Measurements from ENCODE around the gene LONP2.
"Not testable (repeated sequence)": the region's sequence is repeated elsewhere in the genome, so short reads cannot be mapped to it uniquely, and the experiment has no call there.

LONP2 gene

GRCh38 chr16:48385253-48386150, 141.4 kb downstream of the LONP2 start, which contains the start of gene SIAH1:
Gene SIAH1 (minus strand): TSS chr16:48385413. CDS start chr16:48362428, 22,985 bp downstream.
- DNase-seq (peak; percentile 90), ATAC-seq (peak; percentile 83)
- Mint-ChIP-seq H3K36me3 (ENCODE audit: low read depth) (peaks cover 9% of the 10 kb centered on the region), H3K27me3 (no peaks in the 10 kb centered on the region), H3K4me1 (peaks cover 26% of the 10 kb centered on the region), H3K9me3 (no peaks in the 10 kb centered on the region), H3K4me3 (peak within 1 kb of the TSS; percentile 98), H3K27ac (peak within 1 kb of the TSS; percentile 95)

- Mint-ChIP-seq H3K36me3 (ENCODE audit: low read depth) (peaks cover 5% of the 10 kb centered on the region), H3K4me3 (peak overlapping the region; percentile 28), H3K27ac (no peak overlapping the region), H3K4me1 (peaks cover 18% of the 10 kb centered on the region), H3K9me3 (no peaks in the 10 kb centered on the region), H3K27me3 (no peaks in the 10 kb centered on the region)
- DNase-seq (no peak), ATAC-seq (no peak)
These were observed 142.6 kb downstream of the LONP2 start for GRCh38 chr16:48386559-48387312.

- H3K4me3 Mint-ChIP-seq: no peak overlapping the region
- no peaks in the 10 kb centered on the region for H3K36me3 Mint-ChIP-seq (ENCODE audit: low read depth)
- ATAC-seq (no peak), DNase-seq (no peak)
- no peaks in the 10 kb centered on the region for H3K4me1 Mint-ChIP-seq
- no peaks in the 10 kb centered on the region for H3K9me3 Mint-ChIP-seq
- H3K27ac Mint-ChIP-seq: no peak overlapping the region
- no peaks in the 10 kb centered on the region for H3K27me3 Mint-ChIP-seq
These were observed 148.3 kb downstream of the LONP2 start for GRCh38 chr16:48392407-48392806.

GRCh38 chr16:48393485-48394354, 149.6 kb downstream of the LONP2 start:
- Mint-ChIP-seq H3K4me1 (no peaks in the 10 kb centered on the region), H3K36me3 (ENCODE audit: low read depth) (no peaks in the 10 kb centered on the region), H3K4me3 (no peak overlapping the region), H3K27ac (no peak overlapping the region), H3K9me3 (no peaks in the 10 kb centered on the region), H3K27me3 (no peaks in the 10 kb centered on the region)
- ATAC-seq: peak; percentile 15
- DNase-seq: no peak

- Mint-ChIP-seq H3K4me1 (no peaks in the 10 kb centered on the region), H3K27me3 (no peaks in the 10 kb centered on the region), H3K4me3 (no peak overlapping the region), H3K9me3 (no peaks in the 10 kb centered on the region), H3K27ac (no peak overlapping the region), H3K36me3 (ENCODE audit: low read depth) (no peaks in the 10 kb centered on the region)
- DNase-seq (no peak), ATAC-seq (no peak)
These were observed 150.2 kb downstream of the LONP2 start for GRCh38 chr16:48394355-48394703.

GRCh38 chr16:48395375-48395774, 151.3 kb downstream of the LONP2 start:
- no peak for ATAC-seq
- no peak for DNase-seq
- Mint-ChIP-seq H3K36me3 (ENCODE audit: low read depth) (no peaks in the 10 kb centered on the region), H3K4me3 (no peak overlapping the region), H3K27me3 (no peaks in the 10 kb centered on the region), H3K27ac (no peak overlapping the region), H3K4me1 (no peaks in the 10 kb centered on the region), H3K9me3 (no peaks in the 10 kb centered on the region)

GRCh38 chr16:48402547-48402946, 158.4 kb downstream of the LONP2 start:
- H3K9me3 Mint-ChIP-seq; ATAC-seq; H3K27ac Mint-ChIP-seq; DNase-seq; H3K36me3 Mint-ChIP-seq (ENCODE audit: low read depth); H3K4me3 Mint-ChIP-seq; H3K27me3 Mint-ChIP-seq; H3K4me1 Mint-ChIP-seq: not testable (repeated sequence)

- Mint-ChIP-seq H3K9me3 (no peaks in the 10 kb centered on the region), H3K27ac (no peak overlapping the region), H3K4me1 (no peaks in the 10 kb centered on the region), H3K27me3 (no peaks in the 10 kb centered on the region), H3K4me3 (no peak overlapping the region), H3K36me3 (ENCODE audit: low read depth) (no peaks in the 10 kb centered on the region)
- DNase-seq (no peak), ATAC-seq (no peak)
These were observed 161.1 kb downstream of the LONP2 start for GRCh38 chr16:48405153-48405552.

GRCh38 chr16:48405907-48406306, 161.8 kb downstream of the LONP2 start:
- Mint-ChIP-seq H3K36me3 (ENCODE audit: low read depth) (no peaks in the 10 kb centered on the region), H3K27ac (no peak overlapping the region), H3K4me3 (no peak overlapping the region), H3K9me3 (no peaks in the 10 kb centered on the region), H3K27me3 (no peaks in the 10 kb centered on the region), H3K4me1 (no peaks in the 10 kb centered on the region)
- ATAC-seq (no peak), DNase-seq (no peak)
